OCI-LY3 (cell line): ENCODE results near the gene ZKSCAN1.

Experiments
- CTCF ChIP-seq: fragments of 200-600, 300-600 bp; sonication (generic); IDR thresholded peaks from 2 replicates; pipeline ENCODE4 v1.5.1; 2014; ENCODE audit warnings: antibody characterized with exemption, low read length, low read depth
- EZH2phosphoT487 ChIP-seq: fragments of 200-600 bp; shearing (Covaris generic); IDR thresholded peaks from 2 replicates; pipeline ENCODE4 v1.6.1; 2018; ENCODE audit warnings: antibody characterized with exemption, mixed run types, low read depth

- TF ChIP-seq EZH2phosphoT487 (no peak), CTCF (no peak)
Observed at GRCh38 chr7:100077205-100077604, 61.8 kb downstream of the ZKSCAN1 start.
